Endothelial cell of umbilical vein (primary cell): ENCODE results near the gene SYCE1. TPM values are rescaled to one million over a fixed set of nuclear protein-coding genes. Genes with fewer than 3 reads are reported as not detected.

Experiments used
- BruUV-seq: library from RNA; stranded (reverse); fragments of 400-500 nt; replicated peaks from 2 replicates; lab custom pipeline; 2021; lab: Mats Ljungman, UMichigan
- CTCF ChIA-PET: fragments of 300-600, 350-600 bp; sonication (Branson Sonifier 250); formaldehyde crosslinking; loops from one replicate; lab custom pipeline; 2021; ENCODE audit warnings: antibody characterized with exemption, inconsistent platforms; lab: Charles Lee
- POLR2A ChIA-PET: fragments of 300-600, 350-600 bp; sonication (Branson Sonifier 250); formaldehyde crosslinking; loops from one replicate; lab custom pipeline; 2021; ENCODE audit warnings: antibody characterized with exemption, inconsistent platforms; lab: Charles Lee
- DNase-seq: peaks from one replicate; pipeline ENCODE4 v3.0.0-alpha.2; 2011; ENCODE audit warnings: low read depth, low spot score
- FAIRE-seq: peaks from 2 replicates; lab custom pipeline; 2011; peaks lifted over from hg19 to GRCh38; lab: Jason Lieb, UNC
- H2AFZ ChIP-seq: 2 replicates; pipeline ENCODE4 v1.6.0; 2012; ENCODE audit warnings: low read depth, low read length, control low read depth, inconsistent platforms
- H3K27ac ChIP-seq: 2 replicates; pipeline ENCODE4 v1.5.1; 2011; ENCODE audit warnings: low read depth, mild to moderate bottlenecking, control low read depth, low read length, moderate library complexity; ENCODE audit not compliant: insufficient read depth
- H3K27me3 ChIP-seq, 2 experiments: 2 replicates each; pipeline versions ENCODE4 v1.6.0 to v1.6.1; 2011; ENCODE audit warnings: low read length in 2 of 2, mixed read lengths in 1 of 2; ENCODE audit not compliant: control insufficient read depth in 2 of 2, insufficient read depth in 2 of 2
- H3K36me3 ChIP-seq, 2 experiments: 2 replicates in 1 of 2; 3 replicates in 1 of 2; pipeline ENCODE4 v1.5.1; 2011; ENCODE audit warnings: low read length in 2 of 2, mild to moderate bottlenecking in 1 of 2, moderate library complexity in 1 of 2; ENCODE audit not compliant: control insufficient read depth in 2 of 2, insufficient read depth in 2 of 2; ENCODE audit errors: extremely low read depth in 1 of 2
- H3K4me1 ChIP-seq: 3 replicates; pipeline ENCODE4 v1.5.1; 2011; ENCODE audit warnings: mild to moderate bottlenecking, low read length; ENCODE audit not compliant: control insufficient read depth, insufficient read depth; ENCODE audit errors: extremely low read depth
- H3K4me2 ChIP-seq: 2 replicates; pipeline ENCODE4 v1.6.1; 2011; ENCODE audit warnings: low read length, control low read depth, mixed read lengths; ENCODE audit not compliant: insufficient read depth
- H3K4me3 ChIP-seq, 3 experiments: fragments of 200-600 bp in 1 of 3; sonication (generic), shearing (Covaris generic) in 1 of 3; replicated peaks in 1 of 3; 2 replicates each; pipeline ENCODE4 v1.5.1; 2011 to 2016; ENCODE audit warnings: control low read depth in 3 of 3, low read length in 3 of 3, mild to moderate bottlenecking in 2 of 3, inconsistent platforms in 1 of 3, low read depth in 1 of 3, moderate library complexity in 1 of 3; ENCODE audit not compliant: insufficient read depth in 1 of 3
- H3K79me2 ChIP-seq: 2 replicates; pipeline ENCODE4 v1.6.0; 2012; ENCODE audit warnings: low read length, inconsistent platforms; ENCODE audit not compliant: control insufficient read depth, insufficient read depth
- H3K9ac ChIP-seq: replicated peaks from 2 replicates; pipeline ENCODE3; 2011; ENCODE audit warnings: low read length, control low read depth; ENCODE audit not compliant: insufficient read depth; ENCODE audit errors: extremely low read depth
- H3K9me1 ChIP-seq: replicated peaks from 3 replicates; pipeline ENCODE4 v1.6.0; 2011; ENCODE audit warnings: mild to moderate bottlenecking, low read length; ENCODE audit not compliant: control insufficient read depth, insufficient read depth; ENCODE audit errors: extremely low read depth
- H3K9me3 ChIP-seq: replicated peaks from 2 replicates; pipeline ENCODE4 v1.5.1; 2012; ENCODE audit warnings: low read length, inconsistent platforms; ENCODE audit not compliant: control insufficient read depth, insufficient read depth
- H4K20me1 ChIP-seq: replicated peaks from 2 replicates; pipeline ENCODE3; 2011; ENCODE audit warnings: mild to moderate bottlenecking, low read length; ENCODE audit not compliant: control insufficient read depth, insufficient read depth; ENCODE audit errors: extremely low read depth
- FOS ChIP-seq: IDR thresholded peaks from 2 replicates; pipeline ENCODE4 v1.6.1; 2011; ENCODE audit warnings: mild to moderate bottlenecking, low read length, moderate library complexity, borderline replicate concordance; ENCODE audit not compliant: insufficient read depth
- GATA2 ChIP-seq: IDR thresholded peaks from 2 replicates; pipeline ENCODE4 v1.7.0; 2011; ENCODE audit warnings: low read depth, mild to moderate bottlenecking, moderate library complexity, mixed read lengths, low read length; ENCODE audit not compliant: insufficient read length, insufficient read depth
- JUN ChIP-seq: IDR thresholded peaks from 2 replicates; pipeline ENCODE4 v1.6.1; 2011; ENCODE audit warnings: borderline replicate concordance, low read depth; ENCODE audit not compliant: insufficient read length, insufficient read depth
- MYC ChIP-seq: IDR thresholded peaks from one replicate; pipeline ENCODE4 v1.6.1; 2011; ENCODE audit warnings: mild to moderate bottlenecking, low read depth, low read length
- POLR2A ChIP-seq: IDR thresholded peaks from 2 replicates; pipeline ENCODE4 v1.6.1; 2012; ENCODE audit warnings: low read depth, mild to moderate bottlenecking, control low read depth, low read length
- dilution Hi-C: fragments of 300-500 bp; cut with MboI; formaldehyde crosslinking; loops from one replicate; pipeline ENCODE4 v1.15.0; 2019; ENCODE audit warnings: low sequenced_read_pairs; ENCODE audit not compliant: extremely low pct_ligation_motif_present
- intact Hi-C: fragments of 100-400 bp; cut with micrococcal nuclease; formaldehyde crosslinking; loops from one replicate; pipeline ENCODE4 v1.10.0; 2022
- polyA plus RNA-seq, 4 experiments: library from polyadenylated mRNA; depleted of rRNA in 3 of 4; stranded (reverse) in 3 of 4; unstranded in 1 of 4; fragments of >200 nt; gene quantifications; 2 replicates each; pipeline versions ENCODE4 v1.2.1 to v1.2.3, GENCODE V29; 2011 to 2012; ENCODE audit warnings: missing spikeins in 1 of 4
- total RNA-seq: library from RNA; stranded (reverse); gene quantifications from 2 replicates; pipeline ENCODE4 v1.2.3, GENCODE V29; 2021
- TF ChIP-seq, protein P1 (sequence below), 2 donors: IDR thresholded peaks; 1 replicate in 1 of 2; 2 replicates in 1 of 2; pipeline ENCODE4 v1.5.1; 2011; ENCODE audit warnings: low read length in 2 of 2, mild to moderate bottlenecking in 2 of 2, moderate library complexity in 2 of 2, control low read depth in 1 of 2, inconsistent platforms in 1 of 2, low read depth in 1 of 2; ENCODE audit not compliant: insufficient read depth in 1 of 2; ENCODE audit errors: extremely low read depth in 1 of 2
- TF ChIP-seq, protein P2 (sequence below): IDR thresholded peaks from 2 replicates; pipeline ENCODE4 v1.6.1; 2011; ENCODE audit not compliant: insufficient read depth, insufficient read length

Gene SYCE1
- total and polyA plus RNA-seq, 2 donors (not counting 3 experiments of a cell fraction or from before 2014, with no cell fraction given), result not detected

DNA sequence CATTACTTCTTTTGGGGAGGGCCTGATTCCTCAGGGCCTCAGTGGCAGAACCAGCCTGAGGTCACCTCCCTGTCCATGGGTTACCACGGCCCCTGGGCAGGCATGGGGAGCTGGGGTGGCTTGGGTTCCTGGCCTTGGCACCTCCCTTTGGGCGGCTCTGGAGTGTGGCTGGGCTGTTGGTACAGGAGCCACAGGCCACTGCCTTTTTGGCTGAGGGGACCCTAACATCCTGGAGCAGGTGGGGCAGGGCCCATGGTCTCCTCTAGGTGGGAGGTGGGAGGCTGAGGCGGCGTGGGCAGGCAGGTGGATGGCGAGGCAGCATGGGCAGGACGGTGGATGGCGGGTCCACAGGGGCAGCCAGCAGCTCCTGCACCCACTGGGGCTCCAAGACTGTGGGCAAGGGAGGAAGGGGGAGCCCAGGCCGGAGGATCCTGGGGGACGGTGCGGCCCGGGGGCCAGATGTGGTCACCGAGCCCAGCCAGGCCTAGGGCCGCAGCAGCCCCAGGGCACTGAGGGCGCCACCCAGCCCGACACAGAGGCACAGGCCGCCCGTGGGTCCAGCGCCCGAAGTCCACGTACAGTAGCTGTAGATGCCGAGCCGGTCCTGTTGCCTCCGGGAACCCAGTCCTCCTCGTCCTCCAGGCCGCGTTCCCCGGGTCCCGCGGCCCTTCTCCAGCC lies 2.4 kb upstream of the SYCE1 start:
- Histone ChIP-seq H2AFZ (no peak overlapping the region), H3K9me3 (no peaks in the 10 kb centered on the region), H3K9me1 (no peaks in the 10 kb centered on the region), H3K27me3 (no peaks in the 10 kb centered on the region), H3K36me3 (no peaks in the 10 kb centered on the region), H3K9ac (no peak overlapping the region), H3K4me2 (no peak overlapping the region), H4K20me1 (no peaks in the 10 kb centered on the region), H3K4me3 (no peak overlapping the region), H3K27ac (no peak overlapping the region), H3K4me1 (no peaks in the 10 kb centered on the region), H3K79me2 (no peaks in the 10 kb centered on the region)
- FAIRE-seq (no peak), DNase-seq (no peak)
- intact Hi-C loops (no loop called here), dilution Hi-C loops (no loop called here)
- TF ChIP-seq, protein P1, sequence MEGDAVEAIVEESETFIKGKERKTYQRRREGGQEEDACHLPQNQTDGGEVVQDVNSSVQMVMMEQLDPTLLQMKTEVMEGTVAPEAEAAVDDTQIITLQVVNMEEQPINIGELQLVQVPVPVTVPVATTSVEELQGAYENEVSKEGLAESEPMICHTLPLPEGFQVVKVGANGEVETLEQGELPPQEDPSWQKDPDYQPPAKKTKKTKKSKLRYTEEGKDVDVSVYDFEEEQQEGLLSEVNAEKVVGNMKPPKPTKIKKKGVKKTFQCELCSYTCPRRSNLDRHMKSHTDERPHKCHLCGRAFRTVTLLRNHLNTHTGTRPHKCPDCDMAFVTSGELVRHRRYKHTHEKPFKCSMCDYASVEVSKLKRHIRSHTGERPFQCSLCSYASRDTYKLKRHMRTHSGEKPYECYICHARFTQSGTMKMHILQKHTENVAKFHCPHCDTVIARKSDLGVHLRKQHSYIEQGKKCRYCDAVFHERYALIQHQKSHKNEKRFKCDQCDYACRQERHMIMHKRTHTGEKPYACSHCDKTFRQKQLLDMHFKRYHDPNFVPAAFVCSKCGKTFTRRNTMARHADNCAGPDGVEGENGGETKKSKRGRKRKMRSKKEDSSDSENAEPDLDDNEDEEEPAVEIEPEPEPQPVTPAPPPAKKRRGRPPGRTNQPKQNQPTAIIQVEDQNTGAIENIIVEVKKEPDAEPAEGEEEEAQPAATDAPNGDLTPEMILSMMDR (IDR thresholded peaks at IDR 0.05; ENCODE audit: extremely low read depth in 1 of 2, insufficient read depth in 1 of 2, low read depth in 1 of 2, low read length in 2 of 2), result no peak
- TF ChIP-seq GATA2, result no peak
- no peak for TF ChIP-seq POLR2A
- TF ChIP-seq JUN, result no peak
- TF ChIP-seq FOS, result no peak
- TF ChIP-seq MYC, result no peak
- TF ChIP-seq, protein P2, sequence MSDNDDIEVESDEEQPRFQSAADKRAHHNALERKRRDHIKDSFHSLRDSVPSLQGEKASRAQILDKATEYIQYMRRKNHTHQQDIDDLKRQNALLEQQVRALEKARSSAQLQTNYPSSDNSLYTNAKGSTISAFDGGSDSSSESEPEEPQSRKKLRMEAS, result no peak
- BruUV-seq, result no TSS peak
- ChIA-PET CTCF (no interaction called here), POLR2A (no interaction called here)
